ENCODE measurements around the gene NDUFV1.

Gene NDUFV1

GRCh38 chr11:67640021-67640757 is 33.5 kb downstream of the NDUFV1 start:
- peak; percentile 37 to 55 for DNase-seq (ENCODE audit: low read depth in 2 of 2)

DNA sequence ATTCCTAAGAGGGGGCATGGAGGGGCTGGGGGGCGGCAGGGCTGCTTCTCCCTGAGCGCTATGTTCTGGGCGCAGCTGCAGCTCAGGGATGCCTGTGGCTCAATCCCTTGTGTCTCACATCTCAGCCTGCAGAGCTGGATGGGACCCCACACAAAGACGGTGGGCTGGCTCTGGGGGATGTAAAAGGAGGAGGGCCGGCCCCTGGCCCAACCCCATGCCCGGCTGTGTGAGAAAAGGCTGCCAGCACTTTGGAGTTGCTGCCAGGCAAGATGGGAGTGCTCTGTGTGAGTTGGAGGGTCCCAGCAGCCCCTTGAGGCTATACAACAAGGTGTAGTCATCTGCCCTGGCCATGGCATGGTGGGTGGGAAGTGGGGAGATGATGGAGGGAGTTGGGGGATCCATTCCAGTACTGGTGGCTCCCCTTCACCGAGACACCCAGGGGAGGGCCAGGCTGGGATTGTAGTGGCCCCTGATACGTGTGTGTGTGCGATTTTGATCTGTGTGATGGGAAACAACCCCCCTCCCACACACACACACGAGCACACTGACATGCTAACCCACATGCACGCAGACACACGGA is 34.1 kb downstream of the NDUFV1 start:
- no peak for DNase-seq (ENCODE audit: low read depth in 2 of 2)

- no peak for DNase-seq (ENCODE audit: low read depth in 2 of 2)
These were observed 34.8 kb downstream of the NDUFV1 start for GRCh38 chr11:67641338-67642172.

DNA sequence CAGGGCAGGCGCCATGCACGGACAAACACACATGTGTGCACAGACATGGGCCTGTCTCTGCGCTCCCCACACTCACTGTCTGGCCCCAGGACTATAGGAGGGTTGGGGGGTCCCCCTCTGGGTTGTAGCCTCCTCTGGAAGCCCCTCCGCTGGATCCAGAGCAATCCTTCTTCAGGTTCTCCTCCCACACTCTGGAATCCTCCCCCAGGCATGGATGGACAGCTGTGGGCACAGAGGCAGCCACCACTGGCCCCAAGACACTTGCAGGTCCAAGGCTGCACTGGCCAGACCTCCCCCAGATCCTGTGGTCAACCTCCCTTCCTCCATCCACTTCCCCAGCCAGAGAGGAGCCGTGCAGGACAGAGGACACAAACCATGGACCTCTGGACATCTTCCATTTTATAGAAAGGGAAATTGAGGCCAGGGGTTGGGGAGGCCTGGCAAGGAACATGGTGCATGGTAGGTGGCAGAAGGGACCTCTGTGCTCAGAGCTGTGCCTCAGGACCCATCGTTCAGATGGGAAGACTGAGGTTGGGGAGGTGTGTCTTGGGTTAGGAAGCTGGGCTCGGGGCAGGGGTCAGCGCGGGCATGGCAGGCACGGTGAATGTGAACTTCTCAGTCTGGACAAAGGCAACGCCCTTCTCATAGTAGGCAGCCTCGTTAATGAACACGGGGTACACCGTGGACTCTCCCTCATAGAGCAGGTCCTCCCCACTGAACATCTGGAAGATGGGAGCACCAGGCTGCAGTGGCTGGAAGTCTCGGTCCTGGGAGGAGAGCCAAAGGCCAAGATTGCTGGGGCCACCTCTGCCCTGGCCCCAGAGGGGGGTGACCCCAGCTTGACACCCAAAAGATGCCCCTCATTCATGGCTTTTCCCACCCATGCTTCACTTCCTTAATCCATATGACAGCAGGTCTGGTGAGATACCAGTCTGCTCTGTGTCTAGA is 35.7 kb downstream of the NDUFV1 start:
- DNase-seq (ENCODE audit: low read depth in 2 of 2): no peak

- DNase-seq (ENCODE audit: low read depth in 2 of 2): no peak
These were observed 37.3 kb downstream of the NDUFV1 start for GRCh38 chr11:67644042-67644441.

GRCh38 chr11:67644472-67645418 is 38.0 kb downstream of the NDUFV1 start:
- DNase-seq (ENCODE audit: low read depth in 2 of 2): no peak

DNA sequence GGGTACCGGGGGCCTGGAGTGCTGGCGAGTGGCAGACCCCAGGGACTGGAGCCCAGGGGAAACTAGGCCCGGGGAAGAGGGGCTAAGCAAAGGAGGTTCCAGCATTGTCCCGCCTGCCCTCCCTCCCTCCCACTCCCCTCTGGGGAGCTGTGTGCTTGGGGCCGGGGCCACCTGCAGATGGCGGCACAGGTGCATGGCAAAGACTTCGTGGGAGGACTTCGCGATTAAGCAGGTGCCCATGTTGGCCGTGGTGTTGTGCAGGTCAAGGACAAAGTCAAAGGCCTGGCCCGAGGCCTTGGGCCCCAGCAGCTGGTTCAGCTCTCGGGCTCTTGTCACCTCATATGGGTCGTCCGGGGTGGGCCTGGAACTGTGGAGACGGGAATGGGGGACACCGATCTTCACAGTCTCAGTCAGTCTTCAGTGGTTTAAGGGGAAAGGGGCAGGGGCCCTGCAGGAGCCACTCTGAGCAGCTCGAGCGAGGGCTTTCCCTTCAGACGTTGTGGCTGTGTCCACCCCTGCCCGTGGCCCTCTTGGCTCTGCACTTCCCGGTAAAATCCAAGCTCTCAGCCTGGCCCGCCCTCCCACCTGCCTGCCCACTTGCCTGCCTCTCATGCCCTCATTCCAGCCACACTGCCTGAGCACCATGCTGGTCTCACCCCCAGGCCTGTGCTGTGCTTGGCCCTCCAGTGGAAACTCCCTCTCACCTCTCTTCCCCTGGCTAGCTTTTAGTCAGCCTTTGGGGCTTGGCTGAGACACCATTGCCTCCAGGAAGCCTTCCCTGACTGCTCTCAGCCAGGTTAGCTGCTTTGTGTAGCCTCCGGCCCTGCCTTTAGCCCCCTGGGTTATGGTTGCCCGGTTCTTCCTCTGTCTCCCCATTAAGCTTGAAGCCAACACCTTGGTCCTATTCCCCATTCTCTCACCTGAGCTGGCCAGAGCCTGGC is 39.1 kb downstream of the NDUFV1 start:
- DNase-seq (ENCODE audit: low read depth in 2 of 2): no peak

DNA sequence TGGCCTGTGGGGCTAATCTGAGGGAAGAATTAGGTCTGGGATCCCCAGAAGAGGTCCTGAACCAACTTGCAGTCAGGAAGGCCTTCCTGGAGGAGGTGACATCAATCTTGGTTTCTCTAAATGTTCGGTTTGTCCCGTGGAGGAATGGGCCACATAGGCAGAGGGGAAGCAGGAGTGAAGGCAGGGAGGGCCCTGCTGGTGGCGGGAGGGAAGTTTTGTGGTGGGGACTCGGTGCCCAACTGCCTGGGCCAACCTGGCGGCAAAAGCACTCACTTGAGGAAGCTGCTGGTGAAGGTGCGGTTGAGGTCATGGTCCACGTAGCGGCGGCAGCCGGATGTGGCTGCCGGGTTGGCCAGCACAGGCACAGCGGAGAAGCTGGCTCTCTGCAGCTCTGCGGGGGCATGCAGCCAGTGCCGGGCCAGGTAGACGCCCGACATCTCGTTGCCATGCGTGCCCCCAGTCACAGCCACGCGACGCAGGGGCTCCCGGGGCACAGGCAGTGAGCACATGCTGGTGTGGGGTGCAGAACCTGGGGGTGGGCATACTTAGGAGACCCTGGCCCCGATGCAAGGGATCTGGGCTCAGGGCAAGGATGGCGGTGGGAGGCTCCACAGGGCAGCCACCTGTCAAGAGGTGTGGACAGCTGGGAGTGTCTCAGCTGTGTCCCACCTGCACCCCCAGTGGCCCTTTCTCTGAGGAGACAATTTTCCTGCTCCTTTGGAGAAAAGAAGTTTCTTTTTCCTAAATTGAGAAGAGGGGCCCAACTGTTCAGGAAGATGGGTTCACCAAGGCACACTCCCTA is 40.0 kb downstream of the NDUFV1 start:
- DNase-seq (ENCODE audit: low read depth in 2 of 2): no peak

DNA sequence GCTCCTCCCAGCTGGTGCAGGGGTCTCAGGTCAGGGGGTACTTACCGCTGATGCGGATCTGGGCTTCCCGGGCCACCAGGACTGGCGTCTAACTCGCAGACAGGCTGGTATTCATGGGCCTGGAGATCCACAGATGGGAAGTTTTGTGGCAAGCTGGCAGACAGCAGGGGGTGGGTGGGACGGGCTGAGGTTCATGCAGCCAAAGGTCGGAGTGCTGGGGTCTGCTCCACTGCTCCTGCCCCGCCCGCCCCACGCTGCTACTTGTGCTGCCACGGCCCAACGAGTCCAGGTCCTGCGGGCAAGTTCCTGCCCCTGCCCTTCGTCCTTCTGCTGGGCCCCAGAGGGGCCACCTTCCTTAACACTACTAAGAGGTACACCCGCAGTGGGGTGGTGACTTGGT is 40.7 kb downstream of the NDUFV1 start:
- DNase-seq (ENCODE audit: low read depth in 2 of 2): no peak

- peak; percentile 26 to 30 for DNase-seq (ENCODE audit: low read depth in 2 of 2)
These were observed 41.5 kb downstream of the NDUFV1 start for GRCh38 chr11:67648140-67648795.

DNA sequence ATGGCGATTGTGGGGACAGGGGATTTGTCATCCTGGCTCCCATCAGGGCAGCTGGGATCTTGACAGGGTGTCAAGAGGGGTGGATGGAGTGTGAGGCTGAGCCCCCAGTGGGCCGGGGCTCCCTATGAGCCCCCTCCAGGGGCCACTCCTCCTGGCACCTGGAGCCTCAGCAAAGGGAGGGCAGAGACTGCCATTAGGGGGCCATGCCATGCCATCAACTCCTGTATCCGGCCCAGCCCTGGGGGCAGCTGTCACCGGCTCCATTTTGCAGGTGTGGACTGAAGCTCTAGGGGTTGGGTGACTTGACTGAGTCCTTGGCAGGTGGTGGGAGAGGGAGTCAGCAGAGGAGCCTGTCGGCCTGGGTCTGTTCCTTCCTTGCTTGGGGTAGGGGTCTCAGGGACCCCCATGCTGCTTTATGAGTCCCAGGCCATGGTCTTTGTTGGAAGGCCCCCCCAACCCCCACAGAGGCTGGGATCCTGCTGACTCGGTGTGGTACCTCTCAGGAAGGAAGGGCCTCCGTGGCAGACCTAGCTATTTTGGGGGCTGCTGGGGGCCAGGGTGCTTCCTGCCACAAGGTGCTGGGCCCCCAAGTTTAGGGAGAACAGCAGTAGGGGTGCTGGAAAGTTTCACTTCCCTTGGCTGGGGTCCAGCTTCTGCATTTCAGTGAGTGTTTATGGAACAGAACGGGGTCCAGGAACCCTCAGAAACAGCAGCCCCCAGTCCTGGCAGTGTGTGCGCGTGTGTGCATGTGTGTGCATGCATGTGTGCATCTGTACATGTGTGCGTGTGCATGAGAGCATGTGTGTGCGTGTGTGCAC is 42.3 kb downstream of the NDUFV1 start:
- no peak for DNase-seq (ENCODE audit: low read depth in 2 of 2)

DNA sequence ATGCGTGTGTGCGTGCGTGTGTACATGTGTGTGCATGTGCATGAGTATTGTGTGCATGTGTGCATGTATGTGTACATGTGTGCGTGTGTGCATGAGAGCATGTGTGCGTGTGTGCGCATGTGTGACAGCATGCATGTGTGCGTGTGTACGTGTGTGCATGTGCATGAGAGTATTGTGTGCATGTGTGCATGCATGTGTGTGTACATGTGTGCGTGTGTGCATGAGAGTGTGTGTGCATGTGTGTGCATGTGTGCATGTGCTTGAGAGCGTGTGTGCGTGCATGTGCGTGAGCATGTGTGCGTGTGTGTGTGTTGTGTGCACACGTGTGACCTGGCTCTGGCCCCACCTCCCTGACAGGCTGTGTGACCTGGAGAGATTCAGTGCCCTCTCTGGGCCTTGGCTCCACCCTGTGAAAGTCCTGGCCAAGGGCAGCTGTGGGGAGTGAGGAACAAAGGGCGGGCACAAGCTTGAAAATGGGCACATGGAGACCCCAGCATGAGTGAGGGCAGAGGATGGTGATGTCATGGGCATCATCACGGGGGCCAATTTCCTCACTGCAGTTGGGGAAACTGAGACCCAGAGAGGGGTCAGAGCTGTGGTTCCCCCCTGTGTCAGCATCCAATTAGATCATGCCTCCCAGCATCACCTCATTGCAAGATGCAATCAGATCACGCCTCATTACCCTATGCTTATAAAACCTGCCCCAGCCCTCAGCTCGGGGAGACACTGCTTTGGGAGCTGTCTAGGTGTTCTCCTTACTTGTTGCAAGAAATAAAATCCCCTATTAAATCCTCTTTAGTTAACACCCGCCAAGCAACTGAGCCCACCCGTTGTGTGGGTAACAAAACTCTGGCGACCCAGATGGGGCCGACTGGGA is 43.1 kb downstream of the NDUFV1 start:
- DNase-seq (ENCODE audit: low read depth in 2 of 2): no peak

GRCh38 chr11:67651976-67652781 is 45.4 kb downstream of the NDUFV1 start:
- DNase-seq (ENCODE audit: low read depth in 2 of 2): no peak

GRCh38 chr11:67652965-67653845 is 46.5 kb downstream of the NDUFV1 start:
- DNase-seq (ENCODE audit: low read depth in 2 of 2): no peak

Measured in stimulated activated CD4-positive, alpha-beta T cell treated with anti-CD3 and anti-CD28 coated beads, Interleukin-1b, Interleukin-23, amount 100 ng/mL, for 4 hours (primary cell).